Activated T-cell treated with anti-CD3 and anti-CD28 coated beads, Interleukin-2, amount 50 U/mL, for 1 hour (primary cell): Measurements from ENCODE around the gene EFCC1.

Source experiments
- DNase-seq: peaks from one replicate; pipeline ENCODE4 v3.0.0-alpha.2; 2020

Gene EFCC1

DNA sequence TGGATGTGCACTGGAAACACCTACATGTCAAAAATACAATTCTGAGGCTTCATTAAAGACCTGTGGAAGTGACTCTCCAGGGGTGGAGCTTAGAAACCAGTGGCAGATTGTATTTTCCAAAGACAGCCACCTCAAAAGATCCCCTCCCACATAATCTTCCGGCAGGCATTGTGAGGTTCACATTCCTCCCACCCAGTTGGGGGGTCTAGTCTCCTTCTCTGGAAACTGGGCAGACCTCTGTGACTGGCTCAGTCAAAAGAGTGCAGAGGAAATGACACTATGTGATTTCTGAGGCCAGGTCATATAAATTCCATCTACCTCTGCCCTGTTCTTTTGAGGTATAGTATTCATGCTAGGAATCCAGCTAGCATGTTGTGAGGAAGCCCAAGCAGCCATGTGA, 5.4 kb upstream of the EFCC1 start:
- no peak for DNase-seq

- DNase-seq = no peak
These were observed 4.9 kb upstream of the EFCC1 start for GRCh38 chr3:128996200-128996599.

GRCh38 chr3:128996726-128997125, 4.4 kb upstream of the EFCC1 start:
- no peak for DNase-seq

DNA sequence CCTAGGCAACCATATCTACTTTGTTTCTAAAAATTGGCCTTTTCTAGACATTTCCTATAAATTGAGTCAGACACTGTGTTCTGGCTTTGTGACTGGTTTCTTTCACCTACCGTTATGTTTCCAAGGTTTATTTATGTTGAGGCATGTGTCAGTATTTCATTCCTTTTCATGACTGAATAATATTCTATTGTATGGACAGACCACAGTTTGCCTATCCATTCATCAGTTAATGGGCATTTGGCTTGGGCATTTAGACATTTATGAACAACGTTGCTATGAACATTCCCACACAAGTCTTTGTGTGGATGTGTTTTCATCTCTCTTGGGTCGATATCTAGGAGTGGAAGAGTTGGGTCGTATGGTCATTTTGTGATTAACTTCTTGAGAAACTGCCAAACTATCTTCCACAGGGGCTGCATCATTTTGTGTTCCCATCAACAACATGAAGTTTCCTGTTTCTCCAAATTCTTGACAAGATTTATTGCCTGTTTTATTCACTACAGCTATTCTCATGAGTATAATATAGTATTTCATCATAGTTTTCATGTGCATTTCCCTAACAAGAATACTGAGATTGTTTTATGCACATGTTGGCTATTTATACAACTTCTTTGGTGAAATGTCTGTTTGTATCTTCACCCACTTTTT, 3.5 kb upstream of the EFCC1 start:
- no peak for DNase-seq

DNA sequence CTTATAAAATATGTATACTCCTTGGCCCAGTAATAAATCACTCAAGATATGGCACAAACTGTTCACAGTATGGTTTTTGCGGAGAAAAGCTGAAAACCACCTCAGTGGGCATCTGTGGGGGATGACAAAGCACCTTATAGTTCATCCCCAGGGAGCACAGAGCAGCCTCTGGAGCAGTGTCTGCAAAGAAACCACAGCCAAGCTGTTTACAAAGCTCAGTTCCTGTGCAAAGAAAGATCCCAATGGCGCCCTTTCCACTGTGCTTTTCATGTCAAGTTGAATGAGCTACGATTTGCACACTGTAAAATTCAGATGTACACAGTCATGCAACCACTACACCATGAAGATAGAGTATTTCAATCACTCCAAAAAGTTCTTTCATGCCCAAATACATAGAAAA, 2.5 kb upstream of the EFCC1 start:
- DNase-seq = no peak

GRCh38 chr3:128999102-128999501, 2.0 kb upstream of the EFCC1 start:
- no peak for DNase-seq

GRCh38 chr3:129000742-129001100, 383 bp upstream of the EFCC1 start:
- DNase-seq = no peak

- peak; percentile 52 for DNase-seq
These were observed 885 bp downstream of the EFCC1 start for GRCh38 chr3:129001806-129002572.

- no peak for DNase-seq
These were observed 1.8 kb downstream of the EFCC1 start for GRCh38 chr3:129002573-129003569.

- DNase-seq = peak; percentile 70
These were observed 2.5 kb downstream of the EFCC1 start for GRCh38 chr3:129003578-129004112.

DNA sequence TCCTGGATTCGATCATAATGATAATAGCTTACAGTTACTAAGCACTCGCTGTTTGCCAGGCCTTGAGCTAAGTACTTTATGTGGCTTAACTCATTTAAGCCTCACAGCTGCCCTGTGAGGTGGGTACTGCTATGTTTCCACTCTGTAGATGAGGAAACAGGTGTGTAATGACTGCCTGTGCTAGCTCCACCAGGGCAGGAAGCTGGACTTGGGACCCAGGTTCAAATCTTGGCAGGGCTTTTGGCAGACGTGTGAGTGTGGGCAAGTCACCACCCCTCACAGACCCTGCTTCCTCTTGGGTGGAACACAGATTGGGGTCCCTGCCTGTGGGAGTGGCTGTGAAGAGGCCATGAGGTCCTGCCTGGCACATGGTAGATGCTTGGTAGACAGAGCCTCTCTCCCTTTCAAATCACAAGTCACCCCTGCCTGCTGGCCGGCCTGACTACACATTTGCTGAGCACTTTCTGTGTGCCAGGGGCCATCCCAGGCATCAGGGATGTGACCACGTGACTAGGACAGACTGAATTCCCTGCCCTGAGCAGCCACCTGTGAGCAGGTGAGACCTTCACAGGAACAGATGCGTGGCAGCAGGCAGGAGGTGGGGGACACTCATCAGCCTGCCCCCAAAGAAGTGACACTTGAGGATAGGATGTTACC, 3.7 kb downstream of the EFCC1 start:
- no peak for DNase-seq

GRCh38 chr3:129005526-129006303, 4.6 kb downstream of the EFCC1 start:
- no peak for DNase-seq

GRCh38 chr3:129006864-129007263, 5.8 kb downstream of the EFCC1 start:
- no peak for DNase-seq

- DNase-seq = no peak
These were observed 6.7 kb downstream of the EFCC1 start for GRCh38 chr3:129007792-129008191.

GRCh38 chr3:129009266-129009665, 8.2 kb downstream of the EFCC1 start:
- DNase-seq = no peak

DNA sequence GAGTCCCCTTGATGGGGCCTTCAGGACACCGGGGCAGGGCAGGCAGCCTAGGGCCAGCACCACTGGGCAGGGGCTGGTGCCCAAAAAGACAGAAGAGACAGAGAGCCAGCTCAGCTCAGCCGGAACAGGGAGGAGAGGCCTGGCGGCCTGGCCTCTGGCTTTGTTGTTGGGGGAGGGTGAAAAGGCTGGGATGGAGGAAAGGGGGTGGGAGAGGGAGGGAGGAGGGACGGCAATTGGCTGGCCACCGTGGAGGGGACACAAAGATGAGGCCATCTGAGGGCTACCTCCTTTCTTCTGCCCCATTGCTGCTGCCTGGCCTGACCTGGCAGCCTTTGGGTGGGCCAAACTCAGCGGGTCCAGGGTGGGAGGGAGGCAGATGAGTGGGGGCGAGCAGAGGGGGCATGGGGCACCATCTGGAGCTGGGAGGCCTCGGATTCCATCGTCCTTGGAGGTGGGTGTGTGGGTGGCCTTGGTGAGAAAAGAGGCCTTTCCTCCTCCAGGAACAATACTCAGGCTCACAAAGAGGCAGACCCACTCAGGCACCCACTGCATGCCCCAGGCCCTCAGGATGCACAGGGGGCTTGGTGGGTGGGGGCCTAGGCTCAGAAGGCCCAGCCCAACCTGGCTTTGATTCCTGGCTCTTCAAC, 9.3 kb downstream of the EFCC1 start:
- DNase-seq = no peak

- no peak for DNase-seq
These were observed 12.4 kb downstream of the EFCC1 start for GRCh38 chr3:129013491-129013891.

DNA sequence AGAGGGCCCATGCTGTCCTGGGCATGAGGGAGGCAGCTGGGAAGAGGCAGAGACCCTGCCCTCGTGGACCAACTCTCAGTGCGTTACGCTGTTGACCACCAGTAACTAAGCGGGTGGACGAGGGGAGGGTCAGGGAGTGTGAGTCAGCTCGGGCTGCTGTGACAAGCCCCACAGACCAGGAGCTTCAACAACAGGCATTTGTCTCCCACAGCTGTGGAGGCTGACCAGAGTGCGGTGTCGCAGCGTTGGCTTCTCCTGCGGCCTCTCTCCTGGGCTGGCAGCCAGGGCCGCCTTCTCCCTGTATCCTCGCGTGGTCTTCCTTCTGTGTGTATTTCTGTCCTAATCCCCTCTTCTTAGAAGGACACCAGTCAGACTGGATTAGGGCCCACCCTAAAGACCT, 13.0 kb downstream of the EFCC1 start:
- no peak for DNase-seq

DNA sequence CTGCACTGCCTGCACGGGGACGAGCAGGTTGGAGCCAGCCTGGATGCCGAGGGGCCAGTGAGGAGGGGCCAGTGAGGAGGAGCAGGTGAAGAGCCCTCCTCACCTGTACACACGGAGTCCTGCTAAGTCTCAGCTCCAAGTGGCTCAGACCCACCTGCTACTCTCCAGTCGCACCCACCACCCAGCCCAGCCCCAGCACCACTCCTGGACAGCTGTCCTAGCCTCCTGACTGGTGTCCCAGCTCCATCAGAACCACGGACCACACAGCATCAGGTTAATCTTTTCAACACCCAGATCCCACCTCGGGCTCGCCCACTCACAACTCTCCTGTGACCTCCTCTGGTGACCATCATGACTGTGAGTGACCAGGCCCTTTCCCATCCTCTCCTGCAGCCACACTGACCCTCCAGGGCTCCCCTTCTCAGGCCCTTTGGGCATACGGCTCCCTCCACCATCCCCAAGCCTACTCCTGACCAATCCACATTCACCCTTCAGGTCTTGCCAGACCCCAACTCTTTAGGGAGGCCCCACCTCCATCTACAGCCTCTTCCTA, 13.8 kb downstream of the EFCC1 start:
- DNase-seq = no peak

GRCh38 chr3:129015388-129016105, 14.4 kb downstream of the EFCC1 start:
- peak; percentile 52 for DNase-seq
